Left lung (tissue), 10 donors: ENCODE results near the gene LEO1. TPM values are rescaled to one million over a fixed set of nuclear protein-coding genes. Genes with fewer than 3 reads are reported as not detected.

Source experiments
- ATAC-seq: fragments of 200-7000 bp; cut with Tn5 transposase; one replicate; pipeline ENCODE4 v1.9.1; 2020; ENCODE audit warnings: moderate library complexity
- DNase-seq, 4 donors: peaks; one replicate each; pipeline ENCODE4 v3.0.0-alpha.2; 2013 to 2020
- H3K27ac ChIP-seq, 2 donors: fragments of 200-600 bp; sonication (generic) in 1 of 2; one replicate each; pipeline versions ENCODE4 v1.5.0 to v1.8.0; 2020 to 2021
- H3K27me3 ChIP-seq, 2 donors: fragments of 200-600 bp; sonication (generic) in 1 of 2; one replicate each; pipeline versions ENCODE4 v1.5.0 to v1.8.0; 2020 to 2021
- H3K36me3 ChIP-seq, 2 donors: fragments of 200-600 bp; sonication (generic) in 1 of 2; one replicate each; pipeline versions ENCODE4 v1.5.0 to v1.8.0; 2020 to 2021
- H3K4me1 ChIP-seq, 2 donors: fragments of 200-600 bp; one replicate each; pipeline ENCODE4 v1.8.0; 2021
- H3K4me3 ChIP-seq, 2 donors: fragments of 200-600 bp; sonication (generic) in 1 of 2; one replicate each; pipeline versions ENCODE4 v1.5.0 to v1.8.0; 2020 to 2021; ENCODE audit warnings: mild to moderate bottlenecking in 1 of 2
- H3K9me3 ChIP-seq, 2 donors: fragments of 200-600 bp; sonication (generic) in 1 of 2; one replicate each; pipeline versions ENCODE4 v1.5.0 to v1.8.0; 2020 to 2021
- CTCF ChIP-seq, 2 donors: fragments of 200-600 bp; sonication (generic) in 1 of 2; IDR thresholded peaks; one replicate each; pipeline versions ENCODE4 v1.5.0 to v1.8.0; 2021; ENCODE audit warnings: antibody characterized with exemption in 2 of 2
- intact Hi-C, 2 donors: fragments of 100-400 bp; cut with DNase I; formaldehyde crosslinking; loops; one replicate each; pipeline versions ENCODE4 v1.11.2 to v1.14.2; 2022
- polyA plus RNA-seq, 6 donors: library from polyadenylated mRNA; unstranded; fragments of 120-200 nt; gene quantifications; one replicate each; pipeline ENCODE4 v1.2.1, GENCODE V29; 2013; ENCODE audit not compliant: insufficient read length in 6 of 6
- total RNA-seq, 2 donors: library from RNA; stranded (reverse); fragmentation: NEBNext Ultra II Directional; extraction: Animal tissue kit (Norgen Biotek cat#: 25700); gene quantifications; one replicate each; pipeline ENCODE4 v1.2.1, GENCODE V29; 2021
- donor health status: DM: no; HTN: yes; CAD: no.
- donor health status: DM: no; HTN: no; CAD: no.

LEO1 gene
- total and polyA plus RNA-seq, 8 donors: 14.3 to 34.3 (median 30.5) TPM

GRCh38 chr15:51924156-51925068 is 47.2 kb downstream of the LEO1 start:
- Histone ChIP-seq H3K9me3 (no peaks in the 10 kb centered on the region), H3K27me3 (no peaks in the 10 kb centered on the region), H3K27ac (no peak overlapping the region), H3K4me3 (no peak overlapping the region), H3K36me3 (peaks cover 0 to 80% of the 10 kb centered on the region in 2 donors), H3K4me1 (no peaks in the 10 kb centered on the region)
- ATAC-seq (no peak), DNase-seq (no peak)
- TF ChIP-seq CTCF (IDR thresholded peaks at IDR 0.05): no peak
- intact Hi-C loops: no loop called here

- TF ChIP-seq CTCF (IDR thresholded peaks at IDR 0.05): peak in 1 of 2 donors; percentile 28
- Histone ChIP-seq H3K27me3 (no peaks in the 10 kb centered on the region), H3K36me3 (peaks cover 0 to 95% of the 10 kb centered on the region in 2 donors), H3K4me1 (no peaks in the 10 kb centered on the region), H3K9me3 (no peaks in the 10 kb centered on the region), H3K27ac (no peak overlapping the region), H3K4me3 (no peak overlapping the region)
- DNase-seq (peak in 2 of 4 donors; percentile 31 to 48), ATAC-seq (peak; percentile 97)
- intact Hi-C loops: no loop called here
These were observed 54.1 kb downstream of the LEO1 start for GRCh38 chr15:51917493-51917892.

- H3K27me3 ChIP-seq: no peaks in the 10 kb centered on the region
- TF ChIP-seq CTCF (IDR thresholded peaks at IDR 0.05): no peak
- H3K9me3 ChIP-seq: no peaks in the 10 kb centered on the region
- H3K27ac ChIP-seq: no peak overlapping the region
- DNase-seq (no peak), ATAC-seq (no peak)
- no peak overlapping the region for H3K4me3 ChIP-seq
- intact Hi-C loops: no loop called here
- peaks cover 0 to 85% of the 10 kb centered on the region in 2 donors for H3K36me3 ChIP-seq
- H3K4me1 ChIP-seq: peaks cover 0 to 12% of the 10 kb centered on the region in 2 donors
These were observed 59.0 kb downstream of the LEO1 start for GRCh38 chr15:51912528-51912927.

- intact Hi-C loops: no loop called here
- Histone ChIP-seq H3K27ac (no peak overlapping the region), H3K4me1 (peaks cover 0 to 17% of the 10 kb centered on the region in 2 donors), H3K36me3 (peaks cover 0 to 81% of the 10 kb centered on the region in 2 donors), H3K4me3 (no peak overlapping the region), H3K9me3 (no peaks in the 10 kb centered on the region), H3K27me3 (no peaks in the 10 kb centered on the region)
- no peak for ATAC-seq
- TF ChIP-seq CTCF (IDR thresholded peaks at IDR 0.05): no peak
- no peak for DNase-seq
These were observed 62.0 kb downstream of the LEO1 start for GRCh38 chr15:51909584-51909983.

- ATAC-seq (peak; percentile 21), DNase-seq (no peak)
- no peak overlapping the region for H3K4me3 ChIP-seq
- H3K4me1 ChIP-seq: peaks cover 0 to 17% of the 10 kb centered on the region in 2 donors
- no peaks in the 10 kb centered on the region for H3K9me3 ChIP-seq
- H3K36me3 ChIP-seq: peaks cover 0 to 81% of the 10 kb centered on the region in 2 donors
- H3K27ac ChIP-seq: peak overlapping the region in 1 of 2 donors; percentile 19
- no peaks in the 10 kb centered on the region for H3K27me3 ChIP-seq
- intact Hi-C loops: no loop called here
- TF ChIP-seq CTCF (IDR thresholded peaks at IDR 0.05): no peak
These were observed 63.3 kb downstream of the LEO1 start for GRCh38 chr15:51908316-51908715.
